OCI-LY1 (cell line): Measurements from ENCODE around the gene RAE1.

Source experiments
- H2AFZ ChIP-seq: fragments of 200-600 bp; sonication (generic), shearing (Covaris generic); 2 replicates; pipeline ENCODE4 v1.6.0; 2014; ENCODE audit warnings: antibody characterized with exemption, mild to moderate bottlenecking, low read length
- H3F3A ChIP-seq: fragments of 200-600 bp; sonication (generic), shearing (Covaris generic); 2 replicates; pipeline ENCODE4 v1.6.0; 2014; ENCODE audit warnings: mild to moderate bottlenecking, antibody characterized with exemption, low read length, moderate library complexity; ENCODE audit not compliant: insufficient read depth
- H3K27ac ChIP-seq: fragments of 200-600 bp; sonication (generic); 2 replicates; pipeline ENCODE4 v1.5.1; 2014; ENCODE audit warnings: low read length, mixed run types, mild to moderate bottlenecking, low read depth; ENCODE audit not compliant: poor library complexity, severe bottlenecking
- H3K27me3 ChIP-seq: fragments of 200-600 bp; sonication (generic); 2 replicates; pipeline ENCODE4 v1.6.0; 2014; ENCODE audit warnings: antibody characterized with exemption, mild to moderate bottlenecking, low read length, moderate library complexity; ENCODE audit not compliant: insufficient read depth
- H3K36me3 ChIP-seq: fragments of 200-600 bp; sonication (generic); 2 replicates; pipeline ENCODE4 v1.6.1; 2014; ENCODE audit warnings: mild to moderate bottlenecking, antibody characterized with exemption, low read length, moderate library complexity, mixed read lengths; ENCODE audit not compliant: insufficient read depth
- H3K4me1 ChIP-seq: fragments of 200-600 bp; sonication (generic); 2 replicates; pipeline ENCODE4 v1.5.1; 2014; ENCODE audit warnings: mild to moderate bottlenecking, low read length, moderate library complexity; ENCODE audit not compliant: insufficient read depth, severe bottlenecking
- H3K4me2 ChIP-seq: fragments of 200-600 bp; sonication (generic), shearing (Covaris generic); 2 replicates; pipeline ENCODE4 v1.6.1; 2014; ENCODE audit warnings: low read length
- H3K4me3 ChIP-seq: fragments of 200-600 bp; sonication (generic); 2 replicates; pipeline ENCODE4 v1.5.1; 2014; ENCODE audit warnings: low read length, low read depth, mild to moderate bottlenecking, mixed read lengths; ENCODE audit not compliant: poor library complexity, severe bottlenecking
- H3K79me2 ChIP-seq: fragments of 200-600 bp; shearing (Covaris generic); 2 replicates; pipeline ENCODE4 v1.6.1; 2016; ENCODE audit warnings: mixed run types, low read length, mixed read lengths; ENCODE audit not compliant: insufficient read depth
- H3K9ac ChIP-seq: fragments of 200-600 bp; sonication (generic), shearing (Covaris generic); 2 replicates; pipeline ENCODE4 v1.6.1; 2014; ENCODE audit warnings: mild to moderate bottlenecking, low read length, mixed read lengths
- H3K9me2 ChIP-seq: fragments of 200-600 bp; sonication (generic), shearing (Covaris generic); 2 replicates; pipeline ENCODE4 v1.6.1; 2014; ENCODE audit warnings: low read depth, mild to moderate bottlenecking, low read length, mixed read lengths
- H3K9me3 ChIP-seq: fragments of 200-600 bp; shearing (Covaris generic); 2 replicates; pipeline ENCODE4 v1.6.1; 2014; ENCODE audit warnings: low read length, mixed read lengths
- H4K20me1 ChIP-seq: fragments of 200-600 bp; sonication (generic), shearing (Covaris generic); 2 replicates; pipeline ENCODE4 v1.6.0; 2016; ENCODE audit warnings: mild to moderate bottlenecking, low read length; ENCODE audit not compliant: insufficient read depth
- CTCF ChIP-seq: fragments of 200-600 bp; sonication (generic), shearing (Covaris generic); IDR thresholded peaks from 2 replicates; pipeline ENCODE4 v1.5.1; 2017; ENCODE audit warnings: mild to moderate bottlenecking, antibody characterized with exemption, low read length, moderate library complexity, mixed read lengths
- EZH2 ChIP-seq: fragments of 200-600 bp; sonication (generic), shearing (Covaris generic); IDR thresholded peaks from 2 replicates; pipeline ENCODE4 v1.8.0; 2017; ENCODE audit warnings: borderline replicate concordance, mixed run types, mild to moderate bottlenecking, antibody characterized with exemption, low read length, moderate library complexity, mixed read lengths

Gene RAE1

GRCh38 chr20:57361517-57361916, 10.5 kb downstream of the RAE1 start:
- H2AFZ ChIP-seq: no peak overlapping the region
- H4K20me1 ChIP-seq: no peaks in the 10 kb centered on the region; the same call in 1 of the 2 replicates

GRCh38 chr20:57364451-57364850, 13.4 kb downstream of the RAE1 start:
- H3K36me3 ChIP-seq: peaks cover 55% of the 10 kb centered on the region

More at GRCh38 chr20:57361517-57361916, 10.5 kb downstream of the RAE1 start:
- H3K27ac ChIP-seq: no peak overlapping the region
- H3K4me3 ChIP-seq: no peak overlapping the region
- no peak overlapping the region for H3K4me2 ChIP-seq
- no peaks in the 10 kb centered on the region for H3K4me1 ChIP-seq
- TF ChIP-seq EZH2: no peak
- TF ChIP-seq CTCF: no peak
- H3F3A ChIP-seq: no peaks in the 10 kb centered on the region
- no peaks in the 10 kb centered on the region for H3K79me2 ChIP-seq
- H3K36me3 ChIP-seq: peaks cover 27% of the 10 kb centered on the region
- no peak overlapping the region for H3K9ac ChIP-seq
- no peaks in the 10 kb centered on the region for H3K9me3 ChIP-seq
- no peaks in the 10 kb centered on the region for H3K9me2 ChIP-seq
- no peaks in the 10 kb centered on the region for H3K27me3 ChIP-seq

GRCh38 chr20:57369596-57369995, 18.5 kb downstream of the RAE1 start:
- Histone ChIP-seq H3K27ac (no peak overlapping the region), H3K4me1 (peaks cover 6% of the 10 kb centered on the region), H3F3A (no peaks in the 10 kb centered on the region), H3K79me2 (no peaks in the 10 kb centered on the region), H3K9me3 (no peaks in the 10 kb centered on the region), H3K9me2 (no peaks in the 10 kb centered on the region), H2AFZ (no peak overlapping the region), H3K4me2 (no peak overlapping the region), H3K9ac (no peak overlapping the region), H3K4me3 (no peak overlapping the region), H3K36me3 (peaks cover 96% of the 10 kb centered on the region), H3K27me3 (no peaks in the 10 kb centered on the region), H4K20me1 (no peaks in the 10 kb centered on the region; the same call in 1 of the 2 replicates)
- no peak for TF ChIP-seq CTCF
- TF ChIP-seq EZH2: no peak

More at GRCh38 chr20:57364451-57364850, 13.4 kb downstream of the RAE1 start:
- Histone ChIP-seq H3K27ac (no peak overlapping the region), H3K9me3 (no peaks in the 10 kb centered on the region), H3K9ac (no peak overlapping the region), H3K4me3 (no peak overlapping the region), H3K4me1 (no peaks in the 10 kb centered on the region), H2AFZ (no peak overlapping the region), H3K9me2 (no peaks in the 10 kb centered on the region), H3F3A (no peaks in the 10 kb centered on the region), H3K79me2 (no peaks in the 10 kb centered on the region), H3K4me2 (no peak overlapping the region), H4K20me1 (no peaks in the 10 kb centered on the region; the same call in 1 of the 2 replicates), H3K27me3 (no peaks in the 10 kb centered on the region)
- TF ChIP-seq EZH2 (no peak), CTCF (no peak)
